ENCODE measurements around the gene SPINK2. TPM values are rescaled to one million over a fixed set of nuclear protein-coding genes. Genes with fewer than 3 reads are reported as not detected.

SPINK2 gene
- total and polyA plus RNA-seq, 10 of the 15 experiments (the other 5 are each of a cell fraction or from before 2014, with no cell fraction given) = 0.13 to 1.0 (median 0.61) TPM; not detected in 1

- H3K4me3 ChIP-seq = no peak overlapping the region
- SMC1A ChIA-PET (ENCODE audit: uncharacterized antibody, unreplicated experiment) = no interaction called here
- no peak overlapping the region for H3K27ac ChIP-seq (ENCODE audit: control insufficient read depth, insufficient read depth)
- CTCF ChIA-PET = no interaction called here
- no peak overlapping the region for H2AFZ ChIP-seq (ENCODE audit: control insufficient read depth, low read depth, low read length)
- no peak overlapping the region for H3K4me2 ChIP-seq (ENCODE audit: control insufficient read depth, insufficient read depth)
- no TSS peak for BruUV-seq (replicated peaks)
- H4K20me1 ChIP-seq (ENCODE audit: control insufficient read depth, insufficient read depth) = no peaks in the 10 kb centered on the region
- ATAC-seq (no peak), FAIRE-seq (no peak), DNase-seq (ENCODE audit: low read depth, low spot score) (no peak)
- intact Hi-C loops (cut with micrococcal nuclease; ENCODE audit: unreplicated experiment) = no loop called here
- POLR2A ChIA-PET = no interaction called here
- no peak overlapping the region for H3K9ac ChIP-seq (ENCODE audit: control insufficient read depth, insufficient read depth, low read length)
- no peaks in the 10 kb centered on the region for H3K79me2 ChIP-seq (ENCODE audit: control insufficient read depth, insufficient read depth, low read length)
- peaks cover 9% of the 10 kb centered on the region for H3K4me1 ChIP-seq (ENCODE audit: control insufficient read depth, insufficient read depth, low read length)
- H3K36me3 ChIP-seq (ENCODE audit: control insufficient read depth in 2 of 2, insufficient read depth in 2 of 2, low read length in 1 of 2) = no peaks in the 10 kb centered on the region
- WGBS (ENCODE audit: insufficient coverage, insufficient replicate concordance, low lambda C conversion rate, missing lambda C conversion rate) = 49% methylated on average over 7 of the region's 7 CpGs
- RAD21 ChIA-PET (ENCODE audit: unreplicated experiment) = no interaction called here
- in situ Hi-C loops (cut with MboI) = no loop called here
- no peaks in the 10 kb centered on the region for H3K27me3 ChIP-seq (replicated peaks in 1 of 2; ENCODE audit: control insufficient read depth in 2 of 2, insufficient read depth in 2 of 2, low read length in 1 of 2)
- no peaks in the 10 kb centered on the region; the same call in 2 of the 3 replicates for H3K9me3 ChIP-seq (replicated peaks; ENCODE audit: control insufficient read depth, insufficient read depth, low read length)
- TF ChIP-seq MTA2 (IDR thresholded peaks at IDR 0.05; ENCODE audit: low read depth) (no peak), HSF1 (IDR thresholded peaks at IDR 0.05; ENCODE audit: low read depth, low read length) (no peak), FOS (IDR thresholded peaks at IDR 0.05; ENCODE audit: borderline replicate concordance, extremely low read depth, insufficient read length) (no peak), CUX1 (IDR thresholded peaks at IDR 0.05; ENCODE audit: insufficient replicate concordance, low read depth, low read length) (no peak), E4F1 (IDR thresholded peaks at IDR 0.05; ENCODE audit: borderline replicate concordance, partially characterized antibody) (no peak), WRNIP1 (IDR thresholded peaks at IDR 0.05; ENCODE audit: borderline replicate concordance, low read depth, low read length) (no peak), CHD2 (IDR thresholded peaks at IDR 0.05; ENCODE audit: borderline replicate concordance, low read depth, low read length) (no peak), MAX (IDR thresholded peaks at IDR 0.05; ENCODE audit: low read depth, low read length) (no peak), SKIL (IDR thresholded peaks at IDR 0.05; ENCODE audit: low read depth, poor library complexity, severe bottlenecking) (no peak)
Observed at GRCh38 chr4:56788081-56788480, 33.4 kb downstream of the SPINK2 start.

All from GM12878 (cell line).